Transverse colon (tissue), 4 donors: ENCODE data around the gene HAPSTR1. TPM values are rescaled to one million over a fixed set of nuclear protein-coding genes. Genes with fewer than 3 reads are reported as not detected.
"Not testable (repeated sequence)": the region's sequence is repeated elsewhere in the genome, so short reads cannot be mapped to it uniquely, and the experiment has no call there.

Source experiments
- DNase-seq: peaks from one replicate; pipeline ENCODE4 v3.0.0-alpha.2; 2019
- H3K27ac ChIP-seq, 4 donors: fragments of 200-600 bp; sonication (generic); 2 replicates each; pipeline ENCODE4 v1.5.1; 2016 to 2018; ENCODE audit warnings: inconsistent platforms in 4 of 4
- H3K27me3 ChIP-seq: fragments of 200-600 bp; sonication (generic); 2 replicates; pipeline ENCODE4 v1.5.1; 2017; ENCODE audit warnings: inconsistent platforms
- H3K36me3 ChIP-seq, 4 donors: fragments of 200-600 bp; sonication (generic); 2 replicates each; pipeline ENCODE4 v1.5.1; 2017 to 2019; ENCODE audit warnings: inconsistent platforms in 4 of 4
- H3K4me1 ChIP-seq, 4 donors: fragments of 200-600 bp; sonication (generic); 2 replicates each; pipeline ENCODE4 v1.5.1; 2017 to 2020; ENCODE audit warnings: inconsistent platforms in 4 of 4
- H3K4me3 ChIP-seq, 4 donors: fragments of 200-600 bp; sonication (generic); 1 replicate in 1 of 4; 2 replicates in 3 of 4; pipeline versions ENCODE4 v1.5.1 to v1.6.1; 2017 to 2019; ENCODE audit warnings: inconsistent platforms in 4 of 4
- H3K9me3 ChIP-seq, 2 donors: fragments of 200-600 bp; sonication (generic); 2 replicates each; pipeline ENCODE4 v1.5.1; 2017 to 2019; ENCODE audit warnings: inconsistent platforms in 2 of 2
- EP300 ChIP-seq: sonication (generic); formaldehyde crosslinking; IDR thresholded peaks from one replicate; pipeline ENCODE4 v1.6.1; 2017; ENCODE audit warnings: antibody characterized with exemption, low read depth
- POLR2A ChIP-seq: fragments of 450-650 bp; IDR thresholded peaks from one replicate; pipeline ENCODE4 v1.6.1; 2016; ENCODE audit warnings: antibody characterized with exemption, mild to moderate bottlenecking, moderate library complexity
- POLR2AphosphoS5 ChIP-seq, 3 donors: sonication (generic); formaldehyde crosslinking; IDR thresholded peaks; one replicate each; pipeline ENCODE4 v1.6.1; 2016; ENCODE audit warnings: antibody characterized with exemption in 3 of 3
- WGBS, 2 donors: methylation state at CpG; one replicate each; pipeline ENCODE4 v1.1.5; 2018; ENCODE audit warnings: low coverage in 1 of 2; 5-methylcytosine and 5-hydroxymethylcytosine counted together
- in situ Hi-C, 4 donors: fragments of 200-750 bp; cut with MboI; loops; one replicate each; pipeline versions ENCODE4 v1.15.0 to v1.15.1; 2017; ENCODE audit warnings: low sequenced_read_pairs in 3 of 4, low pct_ligation_motif_present in 1 of 4, low pct_unique_long_range_greater_than_20kb in 1 of 4
- intact Hi-C: fragments of 100-400 bp; cut with DNase I; formaldehyde crosslinking; loops from one replicate; pipeline ENCODE4 v1.15.1; 2023; ENCODE audit warnings: low total_unique reads
- total RNA-seq, 4 donors: library from RNA; depleted of rRNA; stranded (reverse); fragments of >200 nt; gene quantifications; one replicate each; pipeline ENCODE4 v1.1.0, GENCODE V29; 2016
- TF ChIP-seq, protein P1 (sequence below), 5 experiments: fragments of 200-600 bp in 3 of 5; fragments of 450-650 bp in 2 of 5; sonication (generic) in 3 of 5; IDR thresholded peaks; 1 replicate in 2 of 5; 2 replicates in 3 of 5; pipeline ENCODE4 v1.5.1; 2016 to 2017; ENCODE audit warnings: antibody characterized with exemption in 5 of 5, inconsistent platforms in 3 of 5, mild to moderate bottlenecking in 2 of 5, moderate library complexity in 1 of 5

Gene HAPSTR1
- total RNA-seq, 4 donors from 2014 or later = 41.4 to 68.5 (median 58.4) TPM

- no peak for TF ChIP-seq POLR2A
- no peak for TF ChIP-seq POLR2AphosphoS5 (IDR thresholded peaks at IDR 0.05)
- no peak for TF ChIP-seq EP300
- TF ChIP-seq, protein P1, sequence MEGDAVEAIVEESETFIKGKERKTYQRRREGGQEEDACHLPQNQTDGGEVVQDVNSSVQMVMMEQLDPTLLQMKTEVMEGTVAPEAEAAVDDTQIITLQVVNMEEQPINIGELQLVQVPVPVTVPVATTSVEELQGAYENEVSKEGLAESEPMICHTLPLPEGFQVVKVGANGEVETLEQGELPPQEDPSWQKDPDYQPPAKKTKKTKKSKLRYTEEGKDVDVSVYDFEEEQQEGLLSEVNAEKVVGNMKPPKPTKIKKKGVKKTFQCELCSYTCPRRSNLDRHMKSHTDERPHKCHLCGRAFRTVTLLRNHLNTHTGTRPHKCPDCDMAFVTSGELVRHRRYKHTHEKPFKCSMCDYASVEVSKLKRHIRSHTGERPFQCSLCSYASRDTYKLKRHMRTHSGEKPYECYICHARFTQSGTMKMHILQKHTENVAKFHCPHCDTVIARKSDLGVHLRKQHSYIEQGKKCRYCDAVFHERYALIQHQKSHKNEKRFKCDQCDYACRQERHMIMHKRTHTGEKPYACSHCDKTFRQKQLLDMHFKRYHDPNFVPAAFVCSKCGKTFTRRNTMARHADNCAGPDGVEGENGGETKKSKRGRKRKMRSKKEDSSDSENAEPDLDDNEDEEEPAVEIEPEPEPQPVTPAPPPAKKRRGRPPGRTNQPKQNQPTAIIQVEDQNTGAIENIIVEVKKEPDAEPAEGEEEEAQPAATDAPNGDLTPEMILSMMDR (IDR thresholded peaks at IDR 0.05) = no peak
- no peak for DNase-seq
- no peak overlapping the region for H3K27ac ChIP-seq
- no peaks in the 10 kb centered on the region for H3K36me3 ChIP-seq
- no peaks in the 10 kb centered on the region for H3K4me1 ChIP-seq
- no peak overlapping the region for H3K4me3 ChIP-seq
- intact Hi-C loops = no loop called here
- no peaks in the 10 kb centered on the region for H3K9me3 ChIP-seq
- in situ Hi-C loops = no loop called here
- H3K27me3 ChIP-seq = no peaks in the 10 kb centered on the region
- 30 to 78% methylated on average over 2 to 6 of the region's 6 CpGs for WGBS, 2 donors
Observed at GRCh38 chr16:9081843-9082242, 9.6 kb upstream of the HAPSTR1 start.

DNA sequence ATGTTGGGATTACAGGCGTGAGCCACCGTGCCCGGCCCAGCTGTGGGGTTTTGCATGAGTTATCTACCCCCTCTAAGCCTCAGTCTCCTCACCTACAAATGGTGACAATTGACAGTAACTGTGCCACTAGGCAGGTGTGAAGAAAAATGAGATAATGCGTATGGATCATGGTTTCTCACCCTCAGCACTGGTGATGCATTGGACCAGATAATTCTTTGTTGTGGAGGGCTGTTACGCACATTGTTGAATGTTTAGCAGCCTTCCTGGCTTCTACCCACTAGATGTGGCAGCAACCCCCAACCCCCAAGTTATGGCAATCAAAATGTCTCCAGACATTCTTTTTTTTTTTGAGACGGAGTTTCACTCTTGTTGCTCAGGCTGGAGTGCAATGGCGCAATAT lies 9.0 kb upstream of the HAPSTR1 start:
- in situ Hi-C loops (no loop called here), intact Hi-C loops (no loop called here)
- no peaks in the 10 kb centered on the region for H3K27me3 ChIP-seq
- H3K36me3 ChIP-seq = no peaks in the 10 kb centered on the region
- DNase-seq = no peak
- H3K9me3 ChIP-seq = no peaks in the 10 kb centered on the region
- no peak overlapping the region for H3K4me3 ChIP-seq
- no peak for TF ChIP-seq POLR2AphosphoS5 (IDR thresholded peaks at IDR 0.05)
- H3K4me1 ChIP-seq = no peaks in the 10 kb centered on the region
- no peak overlapping the region for H3K27ac ChIP-seq
- WGBS, 2 donors = 81 to 91% methylated on average over 5 to 7 of the region's 7 CpGs

DNA sequence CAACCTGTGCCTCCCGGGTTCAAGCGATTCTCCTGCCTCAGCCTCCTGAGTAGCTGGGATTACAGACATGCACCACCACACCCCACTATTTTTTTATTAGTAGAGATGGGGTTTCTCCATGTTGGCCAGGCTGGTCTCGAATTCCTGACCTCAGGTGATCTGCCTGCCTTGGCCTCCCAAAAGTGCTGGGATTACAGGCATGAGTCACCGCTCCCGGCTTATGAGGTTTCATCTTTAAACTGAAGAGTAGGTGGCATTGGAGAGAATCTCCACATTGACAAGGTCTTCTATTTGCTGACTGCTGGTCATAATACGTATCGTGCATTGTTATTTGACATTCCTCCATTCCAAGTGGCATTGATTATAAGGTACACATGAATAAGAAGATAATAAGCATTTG lies 3.7 kb upstream of the HAPSTR1 start:
- H3K4me1 ChIP-seq = peaks cover 6 to 11% (median 8%) of the 10 kb centered on the region in 4 donors
- H3K36me3 ChIP-seq, H3K27ac ChIP-seq, in situ Hi-C loops, intact Hi-C loops, H3K4me3 ChIP-seq, DNase-seq, H3K9me3 ChIP-seq, H3K27me3 ChIP-seq: not testable (repeated sequence)
- WGBS, 2 donors = 83 to 95% methylated on average over 4 to 7 of the region's 7 CpGs

GRCh38 chr16:9088848-9089247 lies 2.6 kb upstream of the HAPSTR1 start:
- intact Hi-C loops (no loop called here), in situ Hi-C loops (no loop called here)
- peaks cover 6 to 20% (median 16%) of the 10 kb centered on the region in 4 donors for H3K4me1 ChIP-seq
- no peaks in the 10 kb centered on the region for H3K36me3 ChIP-seq
- DNase-seq = no peak
- WGBS, 2 donors = 87 to 89% methylated on average over 6 to 10 of the region's 10 CpGs
- TF ChIP-seq POLR2AphosphoS5 (IDR thresholded peaks at IDR 0.05) (no peak), POLR2A (no peak), EP300 (no peak)
- H3K9me3 ChIP-seq = no peaks in the 10 kb centered on the region
- no peak overlapping the region for H3K4me3 ChIP-seq
- no peak overlapping the region for H3K27ac ChIP-seq
- H3K27me3 ChIP-seq = no peaks in the 10 kb centered on the region

DNA sequence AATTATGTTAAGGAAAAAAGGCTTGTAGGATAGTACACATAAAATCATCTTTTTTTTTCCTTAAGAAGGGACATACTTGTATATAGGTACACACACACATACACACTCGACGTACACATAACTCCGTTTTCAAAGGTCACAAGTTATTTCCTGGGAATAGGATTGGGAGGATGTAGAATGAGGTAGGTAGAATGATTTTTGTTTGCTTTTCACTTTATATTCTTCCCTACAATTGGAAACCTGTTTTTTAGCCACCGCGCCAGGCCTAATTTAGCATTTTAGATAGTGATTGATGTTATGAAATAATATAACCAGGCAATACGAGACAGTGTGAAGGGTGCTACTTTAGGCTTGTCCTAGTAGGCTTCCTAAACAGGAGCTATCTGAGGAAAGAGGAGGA lies 1.8 kb upstream of the HAPSTR1 start:
- no peaks in the 10 kb centered on the region for H3K9me3 ChIP-seq
- H3K36me3 ChIP-seq = no peaks in the 10 kb centered on the region
- 69 to 80% methylated on average over 6 of the region's 6 CpGs for WGBS, 2 donors
- no peaks in the 10 kb centered on the region for H3K27me3 ChIP-seq
- intact Hi-C loops (no loop called here), in situ Hi-C loops (no loop called here)
- peak overlapping the region; percentile 87 to 100 (median 93) for H3K27ac ChIP-seq
- TF ChIP-seq POLR2A = no peak
- no peak for TF ChIP-seq EP300
- TF ChIP-seq POLR2AphosphoS5 (IDR thresholded peaks at IDR 0.05) = no peak
- TF ChIP-seq, protein P1 (IDR thresholded peaks at IDR 0.05) = no peak
- DNase-seq = no peak
- no peak overlapping the region for H3K4me3 ChIP-seq
- peaks cover 11 to 28% (median 24%) of the 10 kb centered on the region in 4 donors for H3K4me1 ChIP-seq
